ENCODE results near the gene ZNF3. TPM values are rescaled to one million over a fixed set of nuclear protein-coding genes. Genes with fewer than 3 reads are reported as not detected.

The ZNF3 gene
- total and polyA plus RNA-seq, 4 donors, result 10.2 to 18.2 (median 12.2) TPM

DNA sequence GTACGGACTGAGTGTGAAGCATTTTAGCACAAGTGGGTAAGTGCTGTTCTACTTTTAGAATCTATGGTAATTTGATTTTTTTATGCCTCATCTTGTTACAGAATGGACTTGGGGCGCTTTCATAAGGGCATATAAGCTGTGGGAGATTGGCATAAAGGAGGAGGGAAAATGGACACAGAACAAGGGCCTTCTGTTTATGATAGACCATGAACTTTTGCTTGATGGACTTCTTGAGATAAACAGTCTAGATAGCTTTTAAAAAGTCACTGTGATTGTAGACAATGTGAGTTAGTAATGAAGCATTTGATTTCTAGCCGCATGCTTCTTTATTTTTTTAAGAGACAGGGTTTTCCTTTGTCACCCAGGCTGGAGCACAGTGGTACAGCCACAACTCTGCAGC is 29.9 kb downstream of the ZNF3 start:
- Histone ChIP-seq H3K27me3 (ENCODE audit: control insufficient read depth in 4 of 4, insufficient read depth in 4 of 4, low read length in 3 of 4) (no peaks in the 10 kb centered on the region), H3K4me3 (ENCODE audit: low read depth in 1 of 3, low read length in 3 of 3) (no peak overlapping the region), H3K27ac (ENCODE audit: low read depth in 1 of 2, low read length in 2 of 2) (no peak overlapping the region), H3K9ac (ENCODE audit: low read depth in 1 of 2, low read length in 2 of 2) (peak overlapping the region in 1 of 2 donors; percentile 14), H3K4me1 (ENCODE audit: control insufficient read depth in 4 of 4, insufficient read depth in 4 of 4, low read length in 3 of 4) (peaks cover 0 to 23% (median 17%) of the 10 kb centered on the region in 4 donors), H3K36me3 (ENCODE audit: control insufficient read depth in 4 of 4, insufficient read depth in 3 of 4, low read depth in 1 of 4, low read length in 3 of 4) (peaks cover 0 to 3% (median 0%) of the 10 kb centered on the region in 4 donors), H3K9me3 (ENCODE audit: control insufficient read depth in 4 of 4, low read length in 3 of 4) (no peaks in the 10 kb centered on the region)
- TF ChIP-seq TAF1 (conservative IDR thresholded peaks at IDR 0.05) (no peak), GABPA (IDR thresholded peaks at IDR 0.05 in 1 of 2, conservative IDR thresholded peaks at IDR 0.05 in 1 of 2) (no peak), HNF4G (IDR thresholded peaks at IDR 0.05) (no peak), YY1 (IDR thresholded peaks at IDR 0.05) (no peak), RAD21 (IDR thresholded peaks at IDR 0.05) (no peak), EGR1 (IDR thresholded peaks at IDR 0.05; ENCODE audit: low read depth in 2 of 2) (no peak), FOXA2 (IDR thresholded peaks at IDR 0.05) (no peak), RXRA (IDR thresholded peaks at IDR 0.05) (no peak), FOXA1 (IDR thresholded peaks at IDR 0.05) (no peak), HNF4A (conservative IDR thresholded peaks at IDR 0.05) (no peak), SP1 (IDR thresholded peaks at IDR 0.05) (no peak), JUND (IDR thresholded peaks at IDR 0.05) (no peak), NR2F2 (IDR thresholded peaks at IDR 0.05) (no peak)
- TF ChIP-seq, protein P1, sequence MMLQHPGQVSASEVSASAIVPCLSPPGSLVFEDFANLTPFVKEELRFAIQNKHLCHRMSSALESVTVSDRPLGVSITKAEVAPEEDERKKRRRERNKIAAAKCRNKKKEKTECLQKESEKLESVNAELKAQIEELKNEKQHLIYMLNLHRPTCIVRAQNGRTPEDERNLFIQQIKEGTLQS (IDR thresholded peaks at IDR 0.05), result no peak
- TF ChIP-seq, protein P2, sequence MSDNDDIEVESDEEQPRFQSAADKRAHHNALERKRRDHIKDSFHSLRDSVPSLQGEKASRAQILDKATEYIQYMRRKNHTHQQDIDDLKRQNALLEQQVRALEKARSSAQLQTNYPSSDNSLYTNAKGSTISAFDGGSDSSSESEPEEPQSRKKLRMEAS (IDR thresholded peaks at IDR 0.05), result no peak
- TF ChIP-seq, protein P3, sequence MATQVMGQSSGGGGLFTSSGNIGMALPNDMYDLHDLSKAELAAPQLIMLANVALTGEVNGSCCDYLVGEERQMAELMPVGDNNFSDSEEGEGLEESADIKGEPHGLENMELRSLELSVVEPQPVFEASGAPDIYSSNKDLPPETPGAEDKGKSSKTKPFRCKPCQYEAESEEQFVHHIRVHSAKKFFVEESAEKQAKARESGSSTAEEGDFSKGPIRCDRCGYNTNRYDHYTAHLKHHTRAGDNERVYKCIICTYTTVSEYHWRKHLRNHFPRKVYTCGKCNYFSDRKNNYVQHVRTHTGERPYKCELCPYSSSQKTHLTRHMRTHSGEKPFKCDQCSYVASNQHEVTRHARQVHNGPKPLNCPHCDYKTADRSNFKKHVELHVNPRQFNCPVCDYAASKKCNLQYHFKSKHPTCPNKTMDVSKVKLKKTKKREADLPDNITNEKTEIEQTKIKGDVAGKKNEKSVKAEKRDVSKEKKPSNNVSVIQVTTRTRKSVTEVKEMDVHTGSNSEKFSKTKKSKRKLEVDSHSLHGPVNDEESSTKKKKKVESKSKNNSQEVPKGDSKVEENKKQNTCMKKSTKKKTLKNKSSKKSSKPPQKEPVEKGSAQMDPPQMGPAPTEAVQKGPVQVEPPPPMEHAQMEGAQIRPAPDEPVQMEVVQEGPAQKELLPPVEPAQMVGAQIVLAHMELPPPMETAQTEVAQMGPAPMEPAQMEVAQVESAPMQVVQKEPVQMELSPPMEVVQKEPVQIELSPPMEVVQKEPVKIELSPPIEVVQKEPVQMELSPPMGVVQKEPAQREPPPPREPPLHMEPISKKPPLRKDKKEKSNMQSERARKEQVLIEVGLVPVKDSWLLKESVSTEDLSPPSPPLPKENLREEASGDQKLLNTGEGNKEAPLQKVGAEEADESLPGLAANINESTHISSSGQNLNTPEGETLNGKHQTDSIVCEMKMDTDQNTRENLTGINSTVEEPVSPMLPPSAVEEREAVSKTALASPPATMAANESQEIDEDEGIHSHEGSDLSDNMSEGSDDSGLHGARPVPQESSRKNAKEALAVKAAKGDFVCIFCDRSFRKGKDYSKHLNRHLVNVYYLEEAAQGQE (IDR thresholded peaks at IDR 0.05), result no peak
- TF ChIP-seq, protein P4, sequence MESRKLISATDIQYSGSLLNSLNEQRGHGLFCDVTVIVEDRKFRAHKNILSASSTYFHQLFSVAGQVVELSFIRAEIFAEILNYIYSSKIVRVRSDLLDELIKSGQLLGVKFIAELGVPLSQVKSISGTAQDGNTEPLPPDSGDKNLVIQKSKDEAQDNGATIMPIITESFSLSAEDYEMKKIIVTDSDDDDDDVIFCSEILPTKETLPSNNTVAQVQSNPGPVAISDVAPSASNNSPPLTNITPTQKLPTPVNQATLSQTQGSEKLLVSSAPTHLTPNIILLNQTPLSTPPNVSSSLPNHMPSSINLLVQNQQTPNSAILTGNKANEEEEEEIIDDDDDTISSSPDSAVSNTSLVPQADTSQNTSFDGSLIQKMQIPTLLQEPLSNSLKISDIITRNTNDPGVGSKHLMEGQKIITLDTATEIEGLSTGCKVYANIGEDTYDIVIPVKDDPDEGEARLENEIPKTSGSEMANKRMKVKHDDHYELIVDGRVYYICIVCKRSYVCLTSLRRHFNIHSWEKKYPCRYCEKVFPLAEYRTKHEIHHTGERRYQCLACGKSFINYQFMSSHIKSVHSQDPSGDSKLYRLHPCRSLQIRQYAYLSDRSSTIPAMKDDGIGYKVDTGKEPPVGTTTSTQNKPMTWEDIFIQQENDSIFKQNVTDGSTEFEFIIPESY (IDR thresholded peaks at IDR 0.05), result no peak
- TF ChIP-seq, protein P5, sequence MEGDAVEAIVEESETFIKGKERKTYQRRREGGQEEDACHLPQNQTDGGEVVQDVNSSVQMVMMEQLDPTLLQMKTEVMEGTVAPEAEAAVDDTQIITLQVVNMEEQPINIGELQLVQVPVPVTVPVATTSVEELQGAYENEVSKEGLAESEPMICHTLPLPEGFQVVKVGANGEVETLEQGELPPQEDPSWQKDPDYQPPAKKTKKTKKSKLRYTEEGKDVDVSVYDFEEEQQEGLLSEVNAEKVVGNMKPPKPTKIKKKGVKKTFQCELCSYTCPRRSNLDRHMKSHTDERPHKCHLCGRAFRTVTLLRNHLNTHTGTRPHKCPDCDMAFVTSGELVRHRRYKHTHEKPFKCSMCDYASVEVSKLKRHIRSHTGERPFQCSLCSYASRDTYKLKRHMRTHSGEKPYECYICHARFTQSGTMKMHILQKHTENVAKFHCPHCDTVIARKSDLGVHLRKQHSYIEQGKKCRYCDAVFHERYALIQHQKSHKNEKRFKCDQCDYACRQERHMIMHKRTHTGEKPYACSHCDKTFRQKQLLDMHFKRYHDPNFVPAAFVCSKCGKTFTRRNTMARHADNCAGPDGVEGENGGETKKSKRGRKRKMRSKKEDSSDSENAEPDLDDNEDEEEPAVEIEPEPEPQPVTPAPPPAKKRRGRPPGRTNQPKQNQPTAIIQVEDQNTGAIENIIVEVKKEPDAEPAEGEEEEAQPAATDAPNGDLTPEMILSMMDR (IDR thresholded peaks at IDR 0.05; ENCODE audit: low read depth, low read length, missing input control), result no peak
- no peak for DNase-seq (ENCODE audit: low spot score)
- 93% methylated on average over 3 of the region's 3 CpGs for WGBS

All from liver (tissue), 9 donors.